OCI-LY1 (cell line): ENCODE results near the gene SRSF11.
A peak's percentile ranks its signal among the peaks of the same experiment; 100 is the strongest.
"Not testable (repeated sequence)": the region's sequence is repeated elsewhere in the genome, so short reads cannot be mapped to it uniquely, and the experiment has no call there.

ENCODE experiments used
- H2AFZ ChIP-seq: fragments of 200-600 bp; sonication (generic), shearing (Covaris generic); 2 replicates; pipeline ENCODE4 v1.6.0; 2014; ENCODE audit warnings: antibody characterized with exemption, mild to moderate bottlenecking, low read length
- H3F3A ChIP-seq: fragments of 200-600 bp; sonication (generic), shearing (Covaris generic); 2 replicates; pipeline ENCODE4 v1.6.0; 2014; ENCODE audit warnings: mild to moderate bottlenecking, antibody characterized with exemption, low read length, moderate library complexity; ENCODE audit not compliant: insufficient read depth
- H3K27ac ChIP-seq: fragments of 200-600 bp; sonication (generic); 2 replicates; pipeline ENCODE4 v1.5.1; 2014; ENCODE audit warnings: low read length, mixed run types, mild to moderate bottlenecking, low read depth; ENCODE audit not compliant: poor library complexity, severe bottlenecking
- H3K27me3 ChIP-seq: fragments of 200-600 bp; sonication (generic); 2 replicates; pipeline ENCODE4 v1.6.0; 2014; ENCODE audit warnings: antibody characterized with exemption, mild to moderate bottlenecking, low read length, moderate library complexity; ENCODE audit not compliant: insufficient read depth
- H3K36me3 ChIP-seq: fragments of 200-600 bp; sonication (generic); 2 replicates; pipeline ENCODE4 v1.6.1; 2014; ENCODE audit warnings: mild to moderate bottlenecking, antibody characterized with exemption, low read length, moderate library complexity, mixed read lengths; ENCODE audit not compliant: insufficient read depth
- H3K4me1 ChIP-seq: fragments of 200-600 bp; sonication (generic); 2 replicates; pipeline ENCODE4 v1.5.1; 2014; ENCODE audit warnings: mild to moderate bottlenecking, low read length, moderate library complexity; ENCODE audit not compliant: insufficient read depth, severe bottlenecking
- H3K4me2 ChIP-seq: fragments of 200-600 bp; sonication (generic), shearing (Covaris generic); 2 replicates; pipeline ENCODE4 v1.6.1; 2014; ENCODE audit warnings: low read length
- H3K4me3 ChIP-seq: fragments of 200-600 bp; sonication (generic); 2 replicates; pipeline ENCODE4 v1.5.1; 2014; ENCODE audit warnings: low read length, low read depth, mild to moderate bottlenecking, mixed read lengths; ENCODE audit not compliant: poor library complexity, severe bottlenecking
- H3K79me2 ChIP-seq: fragments of 200-600 bp; shearing (Covaris generic); 2 replicates; pipeline ENCODE4 v1.6.1; 2016; ENCODE audit warnings: mixed run types, low read length, mixed read lengths; ENCODE audit not compliant: insufficient read depth
- H3K9ac ChIP-seq: fragments of 200-600 bp; sonication (generic), shearing (Covaris generic); 2 replicates; pipeline ENCODE4 v1.6.1; 2014; ENCODE audit warnings: mild to moderate bottlenecking, low read length, mixed read lengths
- H3K9me2 ChIP-seq: fragments of 200-600 bp; sonication (generic), shearing (Covaris generic); 2 replicates; pipeline ENCODE4 v1.6.1; 2014; ENCODE audit warnings: low read depth, mild to moderate bottlenecking, low read length, mixed read lengths
- H3K9me3 ChIP-seq: fragments of 200-600 bp; shearing (Covaris generic); 2 replicates; pipeline ENCODE4 v1.6.1; 2014; ENCODE audit warnings: low read length, mixed read lengths
- H4K20me1 ChIP-seq: fragments of 200-600 bp; sonication (generic), shearing (Covaris generic); 2 replicates; pipeline ENCODE4 v1.6.0; 2016; ENCODE audit warnings: mild to moderate bottlenecking, low read length; ENCODE audit not compliant: insufficient read depth
- EZH2 ChIP-seq: fragments of 200-600 bp; sonication (generic), shearing (Covaris generic); IDR thresholded peaks from 2 replicates; pipeline ENCODE4 v1.8.0; 2017; ENCODE audit warnings: borderline replicate concordance, mixed run types, mild to moderate bottlenecking, antibody characterized with exemption, low read length, moderate library complexity, mixed read lengths
- TF ChIP-seq, protein P1 (sequence below): fragments of 200-600 bp; sonication (generic), shearing (Covaris generic); IDR thresholded peaks from 2 replicates; pipeline ENCODE4 v1.5.1; 2017; ENCODE audit warnings: mild to moderate bottlenecking, antibody characterized with exemption, low read length, moderate library complexity, mixed read lengths

The SRSF11 gene

DNA sequence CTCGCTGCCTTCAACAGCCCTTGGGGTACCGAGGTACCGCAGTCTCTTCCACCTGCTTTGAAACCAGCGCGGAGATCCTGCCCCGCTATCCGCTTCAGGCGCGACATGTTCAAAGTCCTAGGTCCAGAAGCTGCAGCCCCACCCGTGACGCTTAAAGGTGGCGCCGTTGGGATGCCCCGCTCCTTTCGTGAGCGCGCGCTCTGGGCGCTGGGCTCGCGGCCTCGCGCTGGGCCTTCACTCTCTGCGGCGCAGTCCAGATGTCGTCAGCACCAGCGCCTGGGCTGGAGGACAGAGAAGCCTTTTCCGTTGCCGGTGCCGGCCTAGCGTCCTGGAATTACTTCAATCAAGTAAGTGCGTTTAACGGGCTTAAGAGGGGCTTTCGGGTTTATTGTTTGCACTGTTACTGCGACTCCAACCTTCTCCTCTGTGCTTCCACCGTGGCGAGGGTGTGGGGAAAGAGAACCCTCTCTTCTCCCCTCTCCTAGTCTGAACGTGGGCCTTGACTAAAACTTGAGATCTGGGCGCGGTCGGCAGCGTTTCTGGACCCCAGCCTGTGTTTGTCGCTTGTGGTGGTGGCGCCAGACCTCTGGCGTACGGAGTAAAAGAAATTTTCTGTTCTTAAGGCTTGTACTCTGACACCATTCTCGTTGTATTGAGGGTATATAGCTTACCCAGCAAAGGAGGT lies 15.6 kb upstream of the SRSF11 start, which contains the start of gene LRRC40:
LRRC40 (minus strand) TSS at position 146 of the 685 bp plus-strand sequence; CDS start at position 107, 39 bp downstream.
- Histone ChIP-seq H4K20me1 (no peaks in the 10 kb centered on the region), H3K9ac (peak within 1 kb of the TSS; percentile 83), H3K79me2 (peaks cover 93% of the 10 kb centered on the region), H3K4me3 (peak within 1 kb of the TSS; percentile 82), H3K9me3 (no peaks in the 10 kb centered on the region), H3K4me1 (peaks cover 52% of the 10 kb centered on the region), H2AFZ (0 out of 2 replicates have a peak within 1 kb of the TSS, but pooled peaks have one; percentile 44), H3K27me3 (no peaks in the 10 kb centered on the region), H3K36me3 (peaks cover 16% of the 10 kb centered on the region), H3F3A (no peaks in the 10 kb centered on the region), H3K4me2 (peak within 1 kb of the TSS; percentile 97), H3K9me2 (no peaks in the 10 kb centered on the region), H3K27ac (peak within 1 kb of the TSS; percentile 75)
- no peak for TF ChIP-seq EZH2
- TF ChIP-seq, protein P1, sequence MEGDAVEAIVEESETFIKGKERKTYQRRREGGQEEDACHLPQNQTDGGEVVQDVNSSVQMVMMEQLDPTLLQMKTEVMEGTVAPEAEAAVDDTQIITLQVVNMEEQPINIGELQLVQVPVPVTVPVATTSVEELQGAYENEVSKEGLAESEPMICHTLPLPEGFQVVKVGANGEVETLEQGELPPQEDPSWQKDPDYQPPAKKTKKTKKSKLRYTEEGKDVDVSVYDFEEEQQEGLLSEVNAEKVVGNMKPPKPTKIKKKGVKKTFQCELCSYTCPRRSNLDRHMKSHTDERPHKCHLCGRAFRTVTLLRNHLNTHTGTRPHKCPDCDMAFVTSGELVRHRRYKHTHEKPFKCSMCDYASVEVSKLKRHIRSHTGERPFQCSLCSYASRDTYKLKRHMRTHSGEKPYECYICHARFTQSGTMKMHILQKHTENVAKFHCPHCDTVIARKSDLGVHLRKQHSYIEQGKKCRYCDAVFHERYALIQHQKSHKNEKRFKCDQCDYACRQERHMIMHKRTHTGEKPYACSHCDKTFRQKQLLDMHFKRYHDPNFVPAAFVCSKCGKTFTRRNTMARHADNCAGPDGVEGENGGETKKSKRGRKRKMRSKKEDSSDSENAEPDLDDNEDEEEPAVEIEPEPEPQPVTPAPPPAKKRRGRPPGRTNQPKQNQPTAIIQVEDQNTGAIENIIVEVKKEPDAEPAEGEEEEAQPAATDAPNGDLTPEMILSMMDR = no peak

DNA sequence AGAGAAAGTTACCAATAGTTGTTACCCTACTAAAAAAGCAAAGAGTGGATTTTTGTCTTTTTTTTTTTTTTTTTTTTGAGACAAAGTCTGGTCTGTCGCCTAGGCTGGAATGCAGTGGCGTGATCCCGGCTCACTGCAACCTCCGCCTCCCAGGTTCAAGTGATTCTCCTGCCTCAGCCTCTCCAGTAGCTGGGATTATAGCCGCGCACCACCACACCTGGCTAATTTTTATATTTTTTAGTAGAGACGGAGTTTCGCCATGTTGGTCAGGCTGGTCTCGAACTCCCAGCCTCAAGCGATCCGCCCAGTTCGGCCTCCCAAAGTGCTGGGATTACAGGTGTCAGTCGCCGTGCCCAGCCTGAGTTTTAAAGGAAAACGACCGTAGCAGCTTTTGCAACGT lies 14.3 kb upstream of the SRSF11 start:
- peak overlapping the region; percentile 82 for H3K4me3 ChIP-seq
- not testable (repeated sequence) for H3K9me3 ChIP-seq, H3K9me2 ChIP-seq, H2AFZ ChIP-seq, H4K20me1 ChIP-seq, H3K27ac ChIP-seq, H3F3A ChIP-seq, H3K27me3 ChIP-seq
- H3K9ac ChIP-seq = peak overlapping the region; percentile 83
- H3K36me3 ChIP-seq = peaks cover 19% of the 10 kb centered on the region
- H3K79me2 ChIP-seq = peaks cover 95% of the 10 kb centered on the region
- H3K4me2 ChIP-seq = peak overlapping the region; percentile 97
- peaks cover 52% of the 10 kb centered on the region for H3K4me1 ChIP-seq

DNA sequence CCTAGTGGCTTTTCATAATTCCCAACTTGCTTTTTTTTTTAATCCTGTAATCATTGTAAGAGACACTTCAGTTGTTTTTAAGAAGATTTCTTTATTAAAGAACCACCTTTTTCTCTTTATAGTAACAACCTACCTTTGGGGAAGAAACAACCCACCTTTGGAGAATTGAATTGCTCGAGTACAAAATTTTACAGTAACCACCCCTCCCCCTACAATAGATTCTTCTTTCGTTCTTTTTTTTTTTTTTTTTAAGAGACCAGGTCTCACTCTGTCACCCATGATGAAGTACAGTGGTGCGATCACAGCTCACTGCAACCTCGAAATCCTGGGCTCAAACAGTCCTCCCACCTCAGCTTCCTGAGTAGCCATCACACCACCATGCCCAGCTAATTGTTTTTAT lies 13.7 kb upstream of the SRSF11 start:
- Histone ChIP-seq H3K79me2 (peaks cover 95% of the 10 kb centered on the region), H3K36me3 (peaks cover 19% of the 10 kb centered on the region), H3K4me3 (peak overlapping the region; percentile 82), H4K20me1 (no peaks in the 10 kb centered on the region), H3K27me3 (no peaks in the 10 kb centered on the region), H3K27ac (no peak overlapping the region), H3K4me1 (peaks cover 48% of the 10 kb centered on the region), H3K9me2 (no peaks in the 10 kb centered on the region), H2AFZ (no peak overlapping the region), H3K9me3 (no peaks in the 10 kb centered on the region), H3K9ac (peak overlapping the region; percentile 83; the same call in 1 of the 2 replicates), H3F3A (no peaks in the 10 kb centered on the region), H3K4me2 (peak overlapping the region; percentile 97)
- TF ChIP-seq, protein P1 = no peak
- TF ChIP-seq EZH2 = no peak

DNA sequence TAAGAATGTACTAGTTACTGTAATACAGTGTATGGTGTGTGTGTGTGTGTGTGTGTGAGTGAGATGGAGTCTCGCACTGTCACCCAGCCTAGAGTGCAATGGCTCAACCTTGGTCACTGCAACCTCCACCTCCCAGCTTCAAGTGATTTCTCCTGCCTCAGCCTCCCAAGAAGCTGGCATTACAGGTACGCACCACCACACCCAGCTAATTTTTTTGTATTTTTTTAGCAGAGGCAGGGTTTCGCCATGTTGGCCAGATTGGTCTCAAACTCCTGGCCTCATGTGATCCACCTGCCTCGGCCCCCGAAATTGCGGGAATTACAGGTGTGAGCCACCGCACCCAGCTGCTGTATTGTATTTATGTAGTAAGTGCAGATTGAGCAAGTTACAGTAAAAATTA lies 12.9 kb upstream of the SRSF11 start:
- no peaks in the 10 kb centered on the region for H3K27me3 ChIP-seq
- TF ChIP-seq EZH2 = no peak
- TF ChIP-seq, protein P1 = no peak
- H3K27ac ChIP-seq = no peak overlapping the region
- H2AFZ ChIP-seq = no peak overlapping the region
- no peak overlapping the region for H3K4me3 ChIP-seq
- no peaks in the 10 kb centered on the region for H4K20me1 ChIP-seq
- peaks cover 40% of the 10 kb centered on the region for H3K4me1 ChIP-seq
- H3K4me2 ChIP-seq = no peak overlapping the region
- no peaks in the 10 kb centered on the region for H3K9me3 ChIP-seq
- no peaks in the 10 kb centered on the region for H3F3A ChIP-seq
- peaks cover 19% of the 10 kb centered on the region for H3K36me3 ChIP-seq
- peaks cover 96% of the 10 kb centered on the region for H3K79me2 ChIP-seq
- H3K9me2 ChIP-seq = no peaks in the 10 kb centered on the region
- H3K9ac ChIP-seq = no peak overlapping the region
